GM18873 (cell line): ENCODE data around the gene SBK1.
"Not testable (repeated sequence)": the region's sequence is repeated elsewhere in the genome, so short reads cannot be mapped to it uniquely, and the experiment has no call there.

ENCODE experiments used
- ATAC-seq: cut with Tn5 transposase; IDR thresholded peaks from one replicate; pipeline ENCODE4 v1.9.1; 2021; ENCODE audit warnings: mild to moderate bottlenecking, moderate library complexity, moderate number of reproducible peaks; ENCODE audit not compliant: unreplicated experiment, low FRiP score

Gene SBK1

DNA sequence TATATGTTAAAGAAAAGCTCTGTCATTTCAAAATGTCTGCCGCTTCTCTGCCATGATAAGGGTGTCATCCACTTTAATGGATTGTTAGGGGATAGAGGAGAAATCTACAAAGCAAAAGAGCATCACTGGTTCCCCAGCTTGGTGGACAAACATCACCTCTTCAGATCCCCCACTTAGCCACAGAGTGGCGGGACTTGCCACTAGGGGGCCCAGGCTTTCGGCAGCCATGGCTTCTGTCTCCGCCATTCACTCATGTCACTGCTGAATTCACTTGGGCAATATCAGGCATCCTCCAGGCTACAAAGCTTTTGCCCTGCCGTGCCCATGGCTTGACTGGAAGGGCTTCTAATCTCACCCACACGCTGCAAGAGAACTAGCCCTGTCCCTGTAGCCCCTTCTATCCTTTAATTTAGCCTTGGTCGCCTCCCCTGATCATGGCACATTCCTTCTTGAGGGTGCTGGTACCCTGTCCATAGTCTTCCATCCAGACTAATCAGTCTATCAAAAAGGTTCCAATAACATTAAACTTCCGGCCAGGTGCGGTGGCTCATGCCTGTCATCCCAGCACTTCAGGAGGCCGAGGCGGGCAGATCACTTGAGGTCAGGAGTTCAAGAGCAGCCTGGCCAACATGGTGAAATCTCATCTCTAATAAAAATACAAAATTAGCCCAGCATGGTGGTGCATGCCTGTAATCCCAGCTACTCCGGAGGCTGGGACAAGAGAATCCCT, 34.7 kb downstream of the SBK1 start:
- ATAC-seq: no peak

DNA sequence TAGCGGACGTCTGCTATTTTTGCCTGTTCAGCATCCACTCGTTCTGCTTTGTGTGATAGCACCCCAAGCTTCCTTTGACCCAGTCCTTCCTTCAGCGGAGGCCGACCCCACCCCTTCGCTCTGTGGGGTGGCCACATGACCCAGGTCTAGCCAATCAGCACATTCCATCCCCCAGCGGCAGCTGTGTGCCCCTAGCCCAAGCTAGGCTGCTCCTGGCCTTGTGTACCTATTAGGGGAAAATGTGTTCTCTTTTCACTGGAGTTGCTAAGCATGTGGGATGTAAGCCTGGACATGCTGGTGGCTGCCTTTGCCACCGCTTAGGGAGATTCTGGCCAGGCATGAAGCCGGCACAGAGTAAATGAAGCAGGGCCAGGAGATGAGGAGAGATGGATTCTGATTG, 37.9 kb downstream of the SBK1 start:
- ATAC-seq: not testable (repeated sequence)

DNA sequence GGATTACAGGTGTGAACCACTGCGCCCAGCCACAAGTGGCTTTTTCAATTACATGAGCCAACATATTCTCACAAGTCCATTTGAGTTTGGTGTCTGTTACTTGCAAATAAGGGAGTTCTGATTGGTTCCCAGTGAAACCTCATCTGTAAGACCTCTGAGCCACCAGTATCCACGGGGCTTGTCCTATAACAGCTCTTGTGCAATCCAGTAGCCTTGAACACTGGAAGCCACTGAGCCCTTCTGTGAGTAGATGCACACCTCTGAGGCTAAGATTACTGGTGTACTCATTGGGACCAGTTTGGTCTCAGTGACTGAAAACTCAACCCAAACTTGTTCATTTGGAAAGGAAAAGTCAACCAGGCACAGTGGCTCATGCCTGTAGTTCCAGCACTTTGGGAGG, 38.7 kb downstream of the SBK1 start:
- not testable (repeated sequence) for ATAC-seq

DNA sequence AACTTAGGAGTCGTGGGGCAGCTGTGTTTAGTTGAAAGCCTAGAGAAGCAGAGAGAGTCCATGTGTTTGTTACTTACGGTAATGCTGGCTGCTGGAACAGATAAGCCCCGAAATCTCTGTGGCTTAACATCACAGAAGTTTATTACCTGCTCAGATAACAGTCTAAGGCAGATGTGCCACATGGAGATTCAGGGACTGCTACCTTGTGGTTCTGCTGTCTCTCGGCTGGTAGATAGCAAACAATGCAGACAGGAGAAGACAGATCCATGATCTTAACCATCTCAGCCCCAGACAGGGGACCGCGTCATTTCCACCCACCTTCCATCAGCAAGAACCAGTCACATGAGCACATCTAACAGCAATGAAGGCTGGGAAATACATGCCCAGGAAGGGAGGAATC, 40.3 kb downstream of the SBK1 start:
- ATAC-seq: not testable (repeated sequence)

DNA sequence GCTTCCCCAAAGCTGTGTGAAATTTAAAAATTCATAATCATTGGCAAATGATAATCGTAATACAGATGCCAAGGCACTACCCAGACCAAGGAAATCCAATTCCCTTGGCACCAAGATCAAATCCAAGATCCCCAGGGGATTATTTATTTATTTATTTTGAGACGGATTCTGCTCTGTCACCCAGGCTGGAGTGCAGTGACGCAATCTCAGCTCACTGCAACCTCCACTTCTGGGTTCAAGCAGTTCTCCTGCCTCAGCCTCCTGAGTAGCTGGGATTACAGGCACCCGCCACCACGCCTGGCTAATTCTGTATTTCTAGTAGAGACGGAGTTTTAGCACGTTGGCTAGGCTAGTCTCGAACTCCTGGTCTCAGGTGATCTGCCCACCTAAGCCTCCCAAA, 43.4 kb downstream of the SBK1 start:
- not testable (repeated sequence) for ATAC-seq

DNA sequence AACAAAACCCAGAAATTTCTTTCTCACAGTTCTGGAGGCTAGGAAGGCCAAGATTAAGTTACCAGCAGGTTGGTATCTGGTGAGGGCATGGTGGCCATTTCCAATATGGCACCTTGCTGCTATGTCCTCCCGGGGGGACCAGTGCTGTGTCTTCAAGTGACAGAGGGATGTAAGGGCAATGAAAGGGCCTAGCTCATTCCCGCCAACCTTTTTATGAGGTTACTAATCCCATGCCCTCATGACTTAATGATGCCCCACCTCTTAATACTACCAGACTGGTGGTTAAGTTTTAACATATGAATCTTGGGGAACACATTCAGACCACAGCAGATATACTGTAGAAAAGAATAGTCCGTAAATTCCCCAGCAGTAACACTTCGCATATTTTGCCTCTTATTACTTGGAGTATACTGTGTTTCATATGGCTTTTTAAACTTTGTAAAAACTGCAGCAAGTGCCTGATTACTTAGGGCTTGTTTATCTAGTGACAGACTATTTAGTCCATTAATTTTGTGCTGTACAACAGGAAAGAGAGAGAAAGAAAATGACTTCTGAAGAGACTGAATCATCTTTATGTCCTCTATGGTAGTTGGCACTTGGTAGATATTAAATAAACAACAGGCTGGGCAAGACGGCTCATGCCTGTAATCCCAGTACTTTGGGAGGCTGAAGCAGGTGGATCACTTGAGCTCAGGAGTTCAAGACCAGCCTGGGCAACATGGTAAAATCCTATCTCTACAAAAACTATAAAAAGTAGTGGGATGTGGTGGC, 44.8 kb downstream of the SBK1 start:
- ATAC-seq: not testable (repeated sequence)

DNA sequence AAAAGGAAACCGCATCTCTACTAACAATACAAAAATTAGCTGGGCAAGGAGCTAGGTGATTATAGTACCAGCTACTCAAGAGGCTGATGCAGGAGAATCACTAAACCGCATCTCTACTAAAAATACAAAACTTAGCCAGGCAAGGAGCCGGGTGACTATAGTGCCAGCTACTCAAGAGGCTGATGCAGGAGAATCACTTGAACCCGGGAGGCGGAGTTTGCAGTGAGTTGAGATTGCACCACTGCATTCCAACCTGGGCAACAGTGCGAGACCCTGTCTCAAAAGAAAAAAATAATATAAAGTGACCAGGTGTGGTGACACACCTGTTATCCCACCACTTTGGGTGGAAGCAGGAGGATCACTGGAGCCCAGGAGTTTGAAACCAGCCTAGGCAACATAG, 45.9 kb downstream of the SBK1 start:
- not testable (repeated sequence) for ATAC-seq

DNA sequence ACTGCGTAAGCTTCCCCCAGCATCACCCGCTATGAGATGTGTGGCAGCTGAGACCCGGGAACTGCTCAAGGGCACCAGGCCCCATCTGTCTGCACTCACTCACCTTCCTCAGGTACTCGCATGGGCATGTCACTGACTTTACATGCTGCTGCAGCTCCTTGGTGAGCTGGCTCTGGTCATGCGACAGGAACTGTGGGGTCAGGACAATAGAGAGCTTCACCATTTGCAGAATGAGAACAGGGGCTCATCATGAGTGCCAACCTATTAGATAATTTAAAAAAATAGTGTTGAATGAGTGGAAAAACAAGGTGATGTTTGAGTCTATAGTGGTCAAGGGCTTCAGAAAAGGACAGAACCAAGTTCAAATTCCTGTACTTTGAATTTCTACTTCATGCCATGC, 70.3 kb downstream of the SBK1 start:
- ATAC-seq: not testable (repeated sequence)

DNA sequence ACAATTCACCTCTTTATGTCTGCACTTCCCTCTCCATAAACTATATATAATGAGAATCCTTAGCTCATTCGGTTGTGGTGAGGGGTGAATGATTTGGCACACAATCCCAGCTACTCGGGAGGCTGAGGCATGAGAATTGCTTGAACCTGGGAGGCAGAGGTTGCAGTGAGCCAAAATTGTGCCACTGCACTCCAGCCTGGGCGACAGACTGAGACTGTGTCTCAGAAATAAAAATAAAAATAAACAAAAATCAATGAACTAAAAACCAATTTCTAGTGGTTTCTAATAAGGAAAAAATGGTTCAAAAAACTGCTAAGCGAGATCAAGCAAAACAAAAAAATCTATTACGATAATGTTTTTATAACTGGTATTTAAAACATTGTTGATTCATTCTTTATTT, 71.1 kb downstream of the SBK1 start, which contains the start of gene NPIPB6:
NPIPB6 (minus strand) TSS at position 101 of the 400 bp plus-strand sequence. CDS start 686 bp downstream, outside the sequence.
- not testable (repeated sequence) for ATAC-seq

DNA sequence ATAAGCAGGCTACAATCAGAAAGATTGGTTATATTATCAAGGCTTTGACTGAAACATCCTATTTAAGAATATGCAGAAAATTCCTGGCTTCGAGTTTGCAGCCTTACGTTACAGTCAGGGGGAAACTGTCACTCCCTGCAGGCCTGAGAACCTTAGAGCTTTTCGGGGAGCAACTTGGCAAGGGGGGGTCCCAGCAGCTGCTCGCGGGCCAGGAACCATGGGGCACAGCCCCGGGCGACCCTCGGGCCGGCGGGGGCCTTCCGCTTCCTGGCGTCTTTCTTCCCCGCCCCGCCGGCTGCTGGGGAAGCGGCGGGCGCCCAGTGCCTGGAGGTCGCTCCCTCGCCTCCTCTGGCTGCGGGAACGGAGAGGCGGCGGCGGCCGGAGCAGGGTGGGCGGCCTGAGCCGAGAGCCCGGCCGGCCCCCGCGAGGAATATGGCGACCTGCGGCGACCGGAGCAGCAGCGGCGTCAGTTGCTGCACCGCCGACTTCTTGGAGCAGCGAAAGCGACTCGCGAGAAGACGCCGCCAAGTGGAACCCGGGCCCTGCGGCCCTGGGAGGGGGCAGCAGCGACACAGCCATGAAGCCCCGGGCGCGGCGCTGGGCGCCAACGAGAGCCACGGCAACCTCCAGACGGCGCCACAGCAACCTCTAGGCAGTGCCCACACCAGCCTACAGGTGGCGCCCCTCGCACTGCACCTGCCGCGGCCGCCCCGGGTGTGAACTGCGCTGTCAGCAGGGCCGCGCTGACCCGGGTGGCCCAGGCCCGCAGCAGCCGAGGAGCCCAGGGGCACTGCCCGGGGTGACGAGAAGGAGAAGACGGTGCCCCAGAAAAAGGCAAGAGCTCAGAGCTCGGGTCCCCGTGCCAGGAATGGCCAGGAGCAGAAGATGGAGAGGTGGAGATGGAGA, 72.2 kb downstream of the SBK1 start:
- peak; percentile 68 for ATAC-seq

DNA sequence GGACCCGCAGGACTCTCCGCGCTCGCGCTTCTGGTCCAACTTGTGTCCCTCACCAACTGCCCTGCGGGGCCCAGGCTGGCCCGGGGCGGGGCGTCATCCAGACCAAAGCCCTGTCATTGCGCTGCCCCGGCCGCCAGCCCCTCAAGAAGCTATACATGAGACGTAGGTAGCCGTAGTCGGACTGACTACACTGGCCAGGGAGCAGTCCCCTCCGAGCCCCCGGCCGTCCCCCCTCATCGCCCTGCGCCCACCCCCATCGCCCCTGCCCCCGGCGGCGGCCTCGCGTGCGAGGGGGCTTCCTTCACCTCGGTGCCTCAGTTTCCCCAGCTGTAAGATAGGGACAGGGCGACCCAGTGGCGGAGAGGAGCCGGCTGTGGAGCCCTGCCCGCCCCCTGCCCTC, 75.6 kb downstream of the SBK1 start:
- ATAC-seq: not testable (repeated sequence)
